Measurements from ENCODE around the gene BTBD1. TPM values are rescaled to one million over a fixed set of nuclear protein-coding genes. Genes with fewer than 3 reads are reported as not detected.

BTBD1 gene
- total RNA-seq (100 to 1,000 TPM; 133 to 193 (median 157) TPM), polyA plus RNA-seq (100 to 1,000 TPM in 1 of 3 donors, 10 to 100 TPM in 2; 93.5 to 170 (median 98.9) TPM)
- long read RNA-seq, donor 1, transcript BTBD1-201 (8 exons, 3,297 nt), result major isoform, 214 of 244 reads
- long read RNA-seq, donor 1, partial matches to known transcripts, result 9 of 244 reads
- long read RNA-seq, donor 1, other reads (novel, unspliced or antisense), result 20 of 244 reads
- long read RNA-seq, donor 2, transcript BTBD1-201 (8 exons, 3,297 nt), result major isoform, 573 of 691 reads
- long read RNA-seq, donor 2, partial matches to known transcripts, result 23 of 691 reads
- long read RNA-seq, donor 2, other reads (novel, unspliced or antisense), result 95 of 691 reads

DNA sequence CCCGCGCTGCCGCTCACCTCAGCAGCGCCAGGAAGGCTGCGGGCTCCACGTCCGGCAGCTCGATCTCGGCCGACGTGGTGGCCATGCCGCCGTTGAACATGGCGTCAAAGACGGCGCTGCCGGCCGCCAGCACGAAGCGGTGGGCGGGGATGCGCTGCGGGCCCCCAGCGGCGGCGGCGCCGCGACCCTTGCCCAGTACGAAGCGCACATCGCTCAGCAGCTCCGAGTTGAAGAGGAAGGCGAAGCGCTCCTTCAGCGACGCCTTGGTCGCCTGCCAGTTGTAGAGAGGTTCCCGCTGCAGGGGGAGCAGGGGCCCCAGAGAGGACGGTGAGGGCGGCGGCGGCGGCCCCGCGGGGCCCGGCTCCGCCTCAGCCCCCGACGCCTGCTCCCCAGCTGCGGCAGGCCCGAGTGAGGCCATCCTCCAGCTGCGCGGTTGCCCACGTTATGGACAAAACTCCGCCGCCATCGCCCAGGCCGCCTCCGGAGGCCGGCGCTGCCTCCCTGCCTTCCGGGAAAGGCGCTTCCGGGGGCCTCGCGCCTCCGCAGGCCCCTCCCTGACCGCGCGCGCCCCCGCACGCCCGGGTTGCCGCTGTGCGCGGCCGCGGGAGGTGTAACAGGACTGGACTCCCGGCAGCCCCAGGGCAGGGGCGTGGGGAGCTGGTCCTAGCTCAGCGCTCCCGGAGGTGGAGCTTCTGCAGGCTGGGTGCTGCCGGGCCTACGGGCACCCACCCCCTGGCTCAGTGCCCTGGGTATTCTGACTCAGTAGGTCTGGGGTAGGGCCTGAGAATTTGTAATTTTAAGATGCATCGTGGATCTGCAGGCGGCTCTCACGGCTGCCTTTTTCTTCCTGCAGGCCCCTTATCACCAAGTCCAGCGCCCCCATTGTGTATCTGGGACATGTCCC lies at the start of gene BTBD1:
Gene BTBD1 (minus strand): TSS at position 519 of the 904 bp plus-strand sequence. CDS start 101 bp downstream, at position 418.
- DNase-seq, result peak; percentile 96 to 97
- WGBS, 3 donors, result 1% methylated on average over 38 to 90 of the region's 90 CpGs
- H3K9me3 ChIP-seq, result no peaks in the 10 kb centered on the region
- peak within 1 kb of the TSS; percentile 99 for H3K27ac ChIP-seq
- intact Hi-C loops (cut with DNase I), result loop anchor here (5.0 kb wide), 1 partner anchor 40 kb away; the partner anchor contains the start of gene TM6SF1 (in 2 of the 2)
- H3K36me3 ChIP-seq (ENCODE audit: insufficient read depth in 1 of 2, low read depth in 1 of 2), result no peaks in the 10 kb centered on the region
- ATAC-seq, result peak; percentile 91 to 98 (median 96)
- H3K4me3 ChIP-seq, result peak within 1 kb of the TSS; percentile 97
- TF ChIP-seq, protein P1, sequence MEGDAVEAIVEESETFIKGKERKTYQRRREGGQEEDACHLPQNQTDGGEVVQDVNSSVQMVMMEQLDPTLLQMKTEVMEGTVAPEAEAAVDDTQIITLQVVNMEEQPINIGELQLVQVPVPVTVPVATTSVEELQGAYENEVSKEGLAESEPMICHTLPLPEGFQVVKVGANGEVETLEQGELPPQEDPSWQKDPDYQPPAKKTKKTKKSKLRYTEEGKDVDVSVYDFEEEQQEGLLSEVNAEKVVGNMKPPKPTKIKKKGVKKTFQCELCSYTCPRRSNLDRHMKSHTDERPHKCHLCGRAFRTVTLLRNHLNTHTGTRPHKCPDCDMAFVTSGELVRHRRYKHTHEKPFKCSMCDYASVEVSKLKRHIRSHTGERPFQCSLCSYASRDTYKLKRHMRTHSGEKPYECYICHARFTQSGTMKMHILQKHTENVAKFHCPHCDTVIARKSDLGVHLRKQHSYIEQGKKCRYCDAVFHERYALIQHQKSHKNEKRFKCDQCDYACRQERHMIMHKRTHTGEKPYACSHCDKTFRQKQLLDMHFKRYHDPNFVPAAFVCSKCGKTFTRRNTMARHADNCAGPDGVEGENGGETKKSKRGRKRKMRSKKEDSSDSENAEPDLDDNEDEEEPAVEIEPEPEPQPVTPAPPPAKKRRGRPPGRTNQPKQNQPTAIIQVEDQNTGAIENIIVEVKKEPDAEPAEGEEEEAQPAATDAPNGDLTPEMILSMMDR (IDR thresholded peaks at IDR 0.05), result no peak
- peaks cover 35% of the 10 kb centered on the region for H3K4me1 ChIP-seq
- no peaks in the 10 kb centered on the region for H3K27me3 ChIP-seq (ENCODE audit: insufficient read depth in 3 of 3, low read length in 2 of 3)

DNA sequence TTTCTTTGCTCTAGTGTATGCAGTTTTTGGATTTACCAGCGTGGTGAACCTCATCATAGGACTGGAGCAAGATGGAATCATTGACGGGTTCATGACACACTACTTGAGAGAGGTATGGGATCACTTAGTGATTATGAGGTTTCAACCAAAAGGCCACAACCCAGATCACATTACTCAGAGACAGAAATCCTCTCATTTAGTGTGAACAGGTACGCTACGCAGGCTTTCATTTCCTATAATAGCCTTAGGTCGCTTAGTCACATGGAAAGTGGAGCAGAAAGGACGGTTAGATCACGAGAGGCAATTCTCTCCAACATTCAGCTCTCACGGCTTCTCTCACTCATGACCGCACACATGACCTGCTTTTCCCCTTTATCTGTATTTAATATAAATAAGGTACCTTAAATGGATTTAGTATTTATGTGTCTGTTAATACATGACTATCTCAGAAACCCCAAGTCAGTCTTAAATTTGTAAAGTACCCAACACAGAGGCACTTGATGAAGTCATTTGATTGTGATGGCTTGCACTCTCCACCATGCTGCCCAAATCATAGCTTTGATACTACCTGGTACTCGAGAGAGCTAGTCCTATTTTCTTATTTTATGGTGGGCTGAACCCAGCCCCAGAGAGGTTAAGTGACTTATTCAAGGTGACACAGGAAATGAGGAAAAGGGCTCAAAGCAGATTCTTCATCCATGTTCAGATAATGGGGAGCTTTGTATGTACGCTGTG lies 48.9 kb upstream of the BTBD1 start:
- TF ChIP-seq, protein P1 (IDR thresholded peaks at IDR 0.05), result no peak

DNA sequence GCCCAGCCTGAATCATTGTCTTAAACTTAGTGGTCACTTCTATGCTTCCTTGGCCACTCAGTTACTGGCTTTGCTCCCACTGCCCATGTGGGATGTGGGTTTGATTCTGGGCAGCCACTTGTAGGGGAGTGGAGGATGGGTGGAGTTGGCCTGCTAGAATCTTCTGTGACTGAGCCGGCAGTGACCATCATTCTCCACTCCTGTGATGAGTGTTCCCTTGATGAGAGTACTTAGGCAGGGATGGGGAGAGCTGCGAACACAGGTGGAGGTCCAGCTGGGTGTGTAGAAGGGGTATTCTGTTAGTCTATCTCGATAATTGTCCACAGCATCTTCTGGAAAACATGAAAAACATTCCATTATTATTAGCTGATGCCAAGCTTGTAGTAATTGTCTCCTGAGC lies 48.4 kb upstream of the BTBD1 start:
- H3K27ac ChIP-seq, result no peak overlapping the region
- WGBS, 3 donors, result 86 to 90% (median 87%) methylated on average over 3 of the region's 3 CpGs
- no peaks in the 10 kb centered on the region for H3K4me1 ChIP-seq
- intact Hi-C loops (cut with DNase I), result no loop called here
- no peak for DNase-seq
- no peak for ATAC-seq
- H3K9me3 ChIP-seq, result no peaks in the 10 kb centered on the region
- no peaks in the 10 kb centered on the region for H3K27me3 ChIP-seq (ENCODE audit: insufficient read depth in 3 of 3, low read length in 2 of 3)
- peaks cover 3 to 58% of the 10 kb centered on the region in 2 donors for H3K36me3 ChIP-seq (ENCODE audit: insufficient read depth in 1 of 2, low read depth in 1 of 2)
- H3K4me3 ChIP-seq, result no peak overlapping the region
- TF ChIP-seq, protein P1 (IDR thresholded peaks at IDR 0.05), result no peak

More for the DNA sequence above, 48.9 kb upstream of the BTBD1 start:
- H3K36me3 ChIP-seq (ENCODE audit: insufficient read depth in 1 of 2, low read depth in 1 of 2), result peaks cover 3 to 60% of the 10 kb centered on the region in 2 donors
- H3K27ac ChIP-seq, result no peak overlapping the region
- intact Hi-C loops (cut with DNase I), result no loop called here
- H3K4me3 ChIP-seq, result no peak overlapping the region
- WGBS, 3 donors, result 89 to 91% (median 91%) methylated on average over 11 of the region's 11 CpGs
- no peaks in the 10 kb centered on the region for H3K9me3 ChIP-seq
- DNase-seq, result no peak
- H3K27me3 ChIP-seq (ENCODE audit: insufficient read depth in 3 of 3, low read length in 2 of 3), result no peaks in the 10 kb centered on the region
- no peak for ATAC-seq
- no peaks in the 10 kb centered on the region for H3K4me1 ChIP-seq

DNA sequence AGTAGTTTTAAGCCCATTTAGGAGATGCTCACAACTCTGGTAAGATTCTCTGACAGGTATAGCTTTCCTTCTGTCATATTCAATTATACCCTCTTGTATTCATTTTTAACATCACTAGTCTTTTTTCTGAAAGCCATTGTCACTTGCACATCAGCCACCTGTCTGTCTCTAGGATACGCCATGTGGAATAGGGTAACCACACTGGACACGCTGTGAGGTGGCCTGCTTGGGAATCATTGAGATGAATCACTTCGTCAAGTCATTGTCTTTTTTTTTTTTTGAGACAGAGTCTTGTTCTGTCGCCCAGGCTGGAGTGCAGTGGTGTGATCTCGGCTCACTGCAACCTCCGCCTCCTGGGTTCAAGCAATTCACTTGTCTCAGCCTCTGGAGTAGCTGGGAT lies 47.8 kb upstream of the BTBD1 start:
- Histone ChIP-seq H3K4me1 (no peaks in the 10 kb centered on the region), H3K27me3 (ENCODE audit: insufficient read depth in 3 of 3, low read length in 2 of 3) (no peaks in the 10 kb centered on the region), H3K36me3 (ENCODE audit: insufficient read depth in 1 of 2, low read depth in 1 of 2) (peaks cover 0 to 52% of the 10 kb centered on the region in 2 donors), H3K27ac (no peak overlapping the region), H3K4me3 (no peak overlapping the region), H3K9me3 (no peaks in the 10 kb centered on the region)
- TF ChIP-seq, protein P1 (IDR thresholded peaks at IDR 0.05), result no peak
- ATAC-seq (no peak), DNase-seq (no peak)
- 92 to 95% (median 93%) methylated on average over 6 of the region's 6 CpGs for WGBS, 3 donors
- intact Hi-C loops (cut with DNase I), result no loop called here
